Effector memory CD8-positive, alpha-beta T cell (primary cell): ENCODE measurements around the gene TAAR9.

Experiments used
- ATAC-seq: fragments of 150-1000 bp; cut with Tn5 transposase; replicated peaks from 2 replicates; pipeline ENCODE4 v1.10.0; 2021; ENCODE audit warnings: mild to moderate bottlenecking, moderate library complexity
- DNase-seq, 3 experiments: peaks; one replicate each; pipeline ENCODE4 v3.0.0; 2021
- H3K27ac Mint-ChIP-seq, 2 donors: one replicate each; pipeline ENCODE4 v1.8.0; 2022; ENCODE audit warnings: mild to moderate bottlenecking in 2 of 2, mixed read lengths in 2 of 2, moderate library complexity in 2 of 2
- H3K27me3 Mint-ChIP-seq, 2 donors: one replicate each; pipeline ENCODE4 v1.8.0; 2022; ENCODE audit warnings: mixed read lengths in 2 of 2
- H3K36me3 Mint-ChIP-seq: one replicate; pipeline ENCODE4 v1.8.0; 2022; ENCODE audit warnings: mild to moderate bottlenecking, moderate library complexity, mixed read lengths; ENCODE audit not compliant: insufficient read depth
- H3K4me1 Mint-ChIP-seq, 2 donors: one replicate each; pipeline ENCODE4 v1.8.0; 2022; ENCODE audit warnings: low read depth in 2 of 2, mixed read lengths in 2 of 2
- H3K4me3 Mint-ChIP-seq, 2 donors: one replicate each; pipeline ENCODE4 v1.8.0; 2022; ENCODE audit warnings: mild to moderate bottlenecking in 2 of 2, mixed read lengths in 2 of 2, moderate library complexity in 2 of 2
- H3K9me3 Mint-ChIP-seq, 2 donors: one replicate each; pipeline ENCODE4 v1.8.0; 2022; ENCODE audit warnings: mixed read lengths in 2 of 2

TAAR9 gene

GRCh38 chr6:132506461-132506860 lies 31.6 kb upstream of the TAAR9 start:
- Mint-ChIP-seq H3K9me3 (no peaks in the 10 kb centered on the region), H3K27ac (no peak overlapping the region), H3K4me3 (peak overlapping the region in 1 of 2 donors; percentile 1), H3K27me3 (no peaks in the 10 kb centered on the region), H3K4me1 (peaks cover 33 to 58% of the 10 kb centered on the region in 2 donors), H3K36me3 (peaks cover 16% of the 10 kb centered on the region)
- DNase-seq (no peak), ATAC-seq (no peak)

- peaks cover 9% of the 10 kb centered on the region for H3K36me3 Mint-ChIP-seq
- ATAC-seq (no peak), DNase-seq (no peak)
- H3K27me3 Mint-ChIP-seq: no peaks in the 10 kb centered on the region
- no peaks in the 10 kb centered on the region for H3K9me3 Mint-ChIP-seq
- H3K4me1 Mint-ChIP-seq: peaks cover 34 to 59% of the 10 kb centered on the region in 2 donors
- H3K4me3 Mint-ChIP-seq: peak overlapping the region in 1 of 2 donors; percentile 1
- no peak overlapping the region for H3K27ac Mint-ChIP-seq
Observed at GRCh38 chr6:132506869-132507808, 30.9 kb upstream of the TAAR9 start.

DNA sequence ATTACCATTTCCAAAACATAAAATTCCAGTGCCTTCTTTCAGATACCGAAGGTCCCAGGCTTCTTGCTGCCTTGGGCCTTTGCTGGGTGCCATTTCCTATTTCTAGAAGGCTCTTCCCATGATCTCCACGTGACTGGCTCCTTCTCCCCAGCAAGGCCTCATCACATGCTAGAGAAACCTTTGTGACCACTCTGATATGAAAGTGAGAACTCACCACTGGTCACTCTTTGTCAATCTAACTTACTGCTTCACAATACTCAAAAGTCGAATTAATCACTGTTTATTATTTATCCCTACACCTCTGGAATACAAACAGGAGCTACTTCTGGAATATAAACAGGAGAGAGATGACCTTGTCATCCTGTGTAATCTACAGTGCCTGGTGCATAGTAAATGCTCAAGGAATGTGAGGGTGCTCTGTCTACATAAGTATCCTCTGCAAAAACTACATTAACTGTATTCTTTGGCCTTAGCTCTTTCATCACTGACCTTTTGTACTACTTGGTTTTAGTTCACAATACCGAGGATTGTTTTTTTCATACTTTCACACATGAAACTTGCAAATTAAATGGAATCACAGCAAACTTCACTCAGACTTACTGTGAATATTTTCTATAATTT lies 26.8 kb upstream of the TAAR9 start:
- ATAC-seq: no peak
- no peak for DNase-seq
- Mint-ChIP-seq H3K27ac (no peak overlapping the region), H3K4me3 (peak overlapping the region; percentile 91), H3K27me3 (peaks cover 0 to 1% of the 10 kb centered on the region in 2 donors), H3K9me3 (no peaks in the 10 kb centered on the region), H3K36me3 (peaks cover 4% of the 10 kb centered on the region), H3K4me1 (peaks cover 31 to 49% of the 10 kb centered on the region in 2 donors)

- Mint-ChIP-seq H3K4me3 (peak overlapping the region; percentile 91), H3K27me3 (peaks cover 0 to 6% of the 10 kb centered on the region in 2 donors), H3K36me3 (peaks cover 4% of the 10 kb centered on the region), H3K4me1 (peaks cover 26 to 44% of the 10 kb centered on the region in 2 donors), H3K27ac (no peak overlapping the region), H3K9me3 (no peaks in the 10 kb centered on the region)
- DNase-seq (no peak), ATAC-seq (no peak)
Observed at GRCh38 chr6:132511831-132512220, 26.3 kb upstream of the TAAR9 start.

DNA sequence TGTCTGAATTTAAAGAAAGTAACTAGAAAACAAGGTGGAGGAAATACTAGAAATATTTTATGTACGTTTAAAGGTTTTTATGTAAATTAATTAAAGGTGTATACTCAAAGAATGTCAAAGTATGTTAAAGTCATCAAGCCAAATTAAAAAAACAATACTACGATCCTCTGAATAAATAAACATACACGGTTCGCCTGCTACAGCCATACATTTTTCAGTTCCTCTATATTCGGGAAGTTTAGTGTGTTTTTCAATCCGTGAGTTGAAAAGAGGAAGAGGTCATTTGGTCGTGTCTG lies 25.8 kb upstream of the TAAR9 start:
- Mint-ChIP-seq H3K4me1 (peaks cover 25 to 41% of the 10 kb centered on the region in 2 donors), H3K9me3 (no peaks in the 10 kb centered on the region), H3K27me3 (peaks cover 0 to 7% of the 10 kb centered on the region in 2 donors), H3K27ac (peak overlapping the region in 1 of 2 donors; percentile 86), H3K4me3 (peak overlapping the region; percentile 91), H3K36me3 (peaks cover 4% of the 10 kb centered on the region)
- DNase-seq: no peak
- no peak for ATAC-seq

- H3K4me3 Mint-ChIP-seq: peak within 1 kb of the TSS; percentile 91
- peaks cover 20 to 35% of the 10 kb centered on the region in 2 donors for H3K4me1 Mint-ChIP-seq
- DNase-seq: peak; percentile 75 to 84 (median 78)
- no peaks in the 10 kb centered on the region for H3K9me3 Mint-ChIP-seq
- peaks cover 0 to 7% of the 10 kb centered on the region in 2 donors for H3K27me3 Mint-ChIP-seq
- H3K36me3 Mint-ChIP-seq: peaks cover 4% of the 10 kb centered on the region
- H3K27ac Mint-ChIP-seq: peak within 1 kb of the TSS; percentile 63 to 86
- ATAC-seq: peak; percentile 89
Observed at GRCh38 chr6:132512638-132513632, 25.1 kb upstream of the TAAR9 start, which contains the start of gene STX7. STX7 (minus strand) TSS chr6:132513116; CDS start chr6:132503530, 9,586 bp downstream.

- ATAC-seq: no peak
- Mint-ChIP-seq H3K9me3 (no peaks in the 10 kb centered on the region), H3K36me3 (peaks cover 4% of the 10 kb centered on the region), H3K27me3 (peaks cover 0 to 9% of the 10 kb centered on the region in 2 donors), H3K4me3 (peak overlapping the region; percentile 91), H3K4me1 (peaks cover 17 to 26% of the 10 kb centered on the region in 2 donors), H3K27ac (no peak overlapping the region)
- DNase-seq: no peak
Observed at GRCh38 chr6:132513831-132514545, 24.1 kb upstream of the TAAR9 start.

GRCh38 chr6:132515386-132515785 lies 22.7 kb upstream of the TAAR9 start:
- no peak for DNase-seq
- H3K27me3 Mint-ChIP-seq: peaks cover 3 to 16% of the 10 kb centered on the region in 2 donors
- no peak overlapping the region for H3K27ac Mint-ChIP-seq
- no peaks in the 10 kb centered on the region for H3K9me3 Mint-ChIP-seq
- ATAC-seq: no peak
- H3K4me3 Mint-ChIP-seq: no peak overlapping the region
- peaks cover 17 to 22% of the 10 kb centered on the region in 2 donors for H3K4me1 Mint-ChIP-seq
- peaks cover 4% of the 10 kb centered on the region for H3K36me3 Mint-ChIP-seq

DNA sequence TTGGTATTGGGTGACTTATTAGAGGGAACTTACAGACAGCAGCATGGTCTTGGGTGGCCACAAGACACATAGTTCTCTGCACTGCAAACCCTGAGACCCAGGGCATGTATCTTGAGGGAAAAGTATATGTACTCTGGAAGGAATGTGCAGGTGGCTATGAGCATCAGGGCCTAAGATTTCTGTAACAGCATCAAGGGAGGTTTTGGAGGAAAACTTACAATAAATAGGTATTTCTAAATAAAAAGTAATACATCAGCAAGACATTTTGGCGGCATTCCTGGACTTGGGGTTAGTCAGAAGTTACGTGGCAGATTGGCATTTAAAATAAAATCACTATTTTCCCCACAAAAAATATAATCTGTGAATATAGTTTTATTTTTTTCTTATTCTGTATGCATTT lies 17.1 kb upstream of the TAAR9 start:
- H3K36me3 Mint-ChIP-seq: no peaks in the 10 kb centered on the region
- H3K9me3 Mint-ChIP-seq: no peaks in the 10 kb centered on the region
- no peak overlapping the region for H3K27ac Mint-ChIP-seq
- ATAC-seq (no peak), DNase-seq (no peak)
- H3K4me3 Mint-ChIP-seq: no peak overlapping the region
- peaks cover 39 to 49% of the 10 kb centered on the region in 2 donors for H3K27me3 Mint-ChIP-seq
- H3K4me1 Mint-ChIP-seq: no peaks in the 10 kb centered on the region

GRCh38 chr6:132524646-132525045 lies 13.4 kb upstream of the TAAR9 start:
- Mint-ChIP-seq H3K27ac (no peak overlapping the region), H3K4me1 (no peaks in the 10 kb centered on the region), H3K4me3 (no peak overlapping the region), H3K9me3 (no peaks in the 10 kb centered on the region), H3K27me3 (peaks cover 57 to 66% of the 10 kb centered on the region in 2 donors), H3K36me3 (no peaks in the 10 kb centered on the region)
- no peak for DNase-seq
- ATAC-seq: no peak

DNA sequence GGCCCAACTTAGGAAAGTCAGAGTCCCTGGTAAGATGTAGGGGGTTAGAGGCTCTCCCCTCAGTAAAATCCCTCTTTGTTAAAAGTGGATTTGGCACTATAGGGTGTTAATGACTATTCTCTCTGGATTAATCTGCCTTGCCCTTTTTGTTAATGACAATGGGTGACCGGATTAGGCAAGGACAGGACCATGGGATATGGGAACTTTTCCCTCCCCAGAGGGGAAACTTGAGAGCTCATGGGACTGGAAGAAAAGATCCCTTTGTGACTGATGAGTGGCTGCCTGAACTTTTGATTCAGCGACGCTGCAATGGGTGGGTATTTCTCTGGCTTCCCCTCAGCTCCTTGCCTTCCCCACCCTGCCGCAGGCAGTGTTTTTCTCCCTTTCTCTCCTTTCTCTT lies 12.2 kb upstream of the TAAR9 start:
- no peak overlapping the region for H3K27ac Mint-ChIP-seq
- ATAC-seq (no peak), DNase-seq (no peak)
- no peak overlapping the region for H3K4me3 Mint-ChIP-seq
- H3K36me3 Mint-ChIP-seq: no peaks in the 10 kb centered on the region
- peaks cover 0 to 3% of the 10 kb centered on the region in 2 donors for H3K4me1 Mint-ChIP-seq
- H3K9me3 Mint-ChIP-seq: no peaks in the 10 kb centered on the region
- H3K27me3 Mint-ChIP-seq: peaks cover 49 to 58% of the 10 kb centered on the region in 2 donors

DNA sequence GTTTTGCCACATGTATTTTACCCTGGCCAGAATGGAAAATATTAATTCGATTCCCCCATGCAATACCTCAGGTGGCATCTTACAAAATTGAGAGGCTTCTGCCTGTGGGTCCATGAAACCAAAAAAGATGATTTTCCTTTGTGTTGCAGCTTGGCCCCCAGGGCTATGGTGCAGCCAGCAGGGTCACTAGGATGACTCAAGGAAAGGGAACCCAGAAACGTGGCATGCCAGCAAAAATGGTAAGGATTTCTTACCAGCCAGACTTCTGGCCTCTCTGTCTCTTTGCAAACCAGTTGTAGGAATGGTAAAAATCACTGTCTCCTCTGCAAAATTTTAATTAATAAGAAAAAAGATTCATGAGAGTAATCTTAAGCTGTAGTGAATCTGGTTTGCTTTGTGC lies 11.6 kb upstream of the TAAR9 start:
- no peak for ATAC-seq
- no peaks in the 10 kb centered on the region for H3K36me3 Mint-ChIP-seq
- peaks cover 0 to 3% of the 10 kb centered on the region in 2 donors for H3K4me1 Mint-ChIP-seq
- H3K27me3 Mint-ChIP-seq: peaks cover 46 to 54% of the 10 kb centered on the region in 2 donors
- no peak overlapping the region for H3K4me3 Mint-ChIP-seq
- H3K27ac Mint-ChIP-seq: no peak overlapping the region
- H3K9me3 Mint-ChIP-seq: no peaks in the 10 kb centered on the region
- no peak for DNase-seq
